ENCODE measurements around the gene GPR132. TPM values are rescaled to one million over a fixed set of nuclear protein-coding genes. Genes with fewer than 3 reads are reported as not detected.
A peak's percentile ranks its signal among the peaks of the same experiment; 100 is the strongest.
"Not testable (repeated sequence)": the region's sequence is repeated elsewhere in the genome, so short reads cannot be mapped to it uniquely, and the experiment has no call there.

Gene GPR132
- total RNA-seq, 2 experiments from 2014 or later: 27.7 to 35.4 TPM

DNA sequence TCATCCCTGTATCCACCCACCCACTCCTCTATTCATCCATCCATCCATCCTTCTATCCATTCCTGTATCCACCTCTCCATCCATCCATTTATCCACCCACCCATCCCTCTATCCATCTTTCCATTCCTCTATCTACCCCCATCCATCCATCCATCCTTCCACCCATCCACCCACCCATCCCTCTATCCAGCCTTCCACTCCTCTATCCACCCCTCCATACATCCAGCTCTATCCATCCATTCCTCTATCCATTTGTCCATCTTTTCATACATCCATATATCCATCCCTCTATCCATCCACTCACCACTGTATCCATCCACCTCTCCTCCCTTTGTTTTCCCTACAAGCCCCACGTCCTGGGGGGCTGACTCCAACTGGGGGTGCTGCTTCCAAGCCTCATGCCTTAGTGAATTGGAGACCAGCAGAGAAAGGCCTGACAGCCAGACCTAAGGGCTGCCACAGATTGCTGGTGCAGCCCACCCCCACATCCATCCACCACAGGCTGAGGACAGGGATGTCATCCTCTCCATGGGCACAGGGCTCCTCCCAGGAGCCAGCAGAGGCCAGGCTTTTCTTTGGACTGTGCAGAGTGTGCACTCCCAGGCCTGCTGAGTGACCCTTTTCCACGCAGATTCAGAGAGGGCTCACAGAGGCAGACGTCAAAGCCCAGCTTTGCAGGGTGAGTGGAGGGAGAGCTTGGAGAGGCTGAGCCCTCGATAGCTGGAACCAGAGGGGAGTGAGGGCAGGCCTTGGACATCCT, 18.9 kb upstream of the GPR132 start:
- ChIA-PET CTCF (interaction anchor here (1.3 kb wide), 1 partner anchor 12 kb away, joined by 4 read pairs; no protein-coding TSS in a partner anchor), POLR2A (no interaction called here)
- Mint-ChIP-seq H3K4me1 (peaks cover 8% of the 10 kb centered on the region), H3K27me3 (no peaks in the 10 kb centered on the region), H3K36me3 (ENCODE audit: low read depth) (no peaks in the 10 kb centered on the region), H3K4me3 (no peak overlapping the region), H3K27ac (no peak overlapping the region), H3K9me3 (ENCODE audit: low read depth) (no peaks in the 10 kb centered on the region)
- intact Hi-C loops (cut with DNase I, micrococcal nuclease): no loop called here
- DNase-seq (no peak), ATAC-seq (no peak)

DNA sequence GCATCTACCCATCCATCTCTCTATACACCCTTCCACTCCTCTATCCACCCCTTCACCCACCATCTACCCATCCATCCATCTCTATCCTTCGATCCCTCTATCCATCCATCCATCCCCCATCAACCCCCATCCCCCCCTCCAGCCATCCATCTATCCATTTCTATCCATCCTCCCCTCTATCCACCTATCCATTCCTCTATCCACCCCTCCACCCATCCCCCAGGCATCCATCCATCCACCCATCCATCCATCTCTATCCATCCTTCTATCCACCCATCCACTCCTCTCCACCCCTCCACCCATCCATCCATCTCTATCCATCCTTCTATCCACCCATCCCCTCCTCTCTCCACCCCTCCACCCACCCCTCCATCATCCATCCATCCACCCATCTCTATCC, 17.5 kb upstream of the GPR132 start:
- no peak overlapping the region for H3K4me3 Mint-ChIP-seq
- ATAC-seq (no peak), DNase-seq (no peak)
- CTCF ChIA-PET: interaction anchor here (1.4 kb wide), 1 partner anchor 9 kb away, joined by 3 read pairs; no protein-coding TSS in a partner anchor
- no peaks in the 10 kb centered on the region for H3K27me3 Mint-ChIP-seq
- intact Hi-C loops (cut with DNase I, micrococcal nuclease): no loop called here
- POLR2A ChIA-PET: no interaction called here
- H3K27ac Mint-ChIP-seq: no peak overlapping the region
- H3K4me1 Mint-ChIP-seq: peaks cover 6% of the 10 kb centered on the region
- H3K36me3 Mint-ChIP-seq (ENCODE audit: low read depth): no peaks in the 10 kb centered on the region
- no peaks in the 10 kb centered on the region for H3K9me3 Mint-ChIP-seq (ENCODE audit: low read depth)

DNA sequence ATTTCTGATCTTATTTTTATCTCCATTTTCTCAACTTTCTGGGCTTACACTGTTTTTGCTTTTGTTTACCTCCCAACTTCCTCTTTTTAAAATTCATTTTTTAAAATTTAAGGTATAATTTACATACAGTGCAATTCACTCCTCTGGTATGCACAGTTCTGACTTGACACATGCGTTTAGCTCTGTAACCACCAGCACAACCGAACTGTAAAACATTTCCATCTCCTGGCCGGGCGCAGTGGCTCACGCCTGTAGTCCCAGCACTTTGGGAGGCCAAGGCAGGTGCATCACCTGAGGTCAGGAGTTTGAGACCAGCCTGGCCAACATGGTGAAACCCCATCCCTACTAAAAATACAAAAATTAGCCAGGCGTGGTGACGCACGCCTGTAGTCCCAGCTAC, 16.2 kb upstream of the GPR132 start:
- intact Hi-C loops (cut with DNase I, micrococcal nuclease): not testable (repeated sequence)

GRCh38 chr14:105080161-105080560, 14.9 kb upstream of the GPR132 start:
- POLR2A ChIA-PET: no interaction called here
- no peak for ATAC-seq
- Mint-ChIP-seq H3K9me3 (ENCODE audit: low read depth) (no peaks in the 10 kb centered on the region), H3K4me1 (peaks cover 22% of the 10 kb centered on the region), H3K4me3 (no peak overlapping the region), H3K36me3 (ENCODE audit: low read depth) (no peaks in the 10 kb centered on the region), H3K27me3 (no peaks in the 10 kb centered on the region), H3K27ac (no peak overlapping the region)
- CTCF ChIA-PET: interaction anchor here (0.9 to 1.8 kb wide), 2 partner anchors 11 to 21 kb away, joined by 4 to 7 read pairs; no protein-coding TSS in a partner anchor
- DNase-seq: no peak
- intact Hi-C loops (cut with DNase I, micrococcal nuclease): no loop called here

More for the DNA sequence above, 16.2 kb upstream of the GPR132 start:
- H3K27ac Mint-ChIP-seq; POLR2A ChIA-PET; H3K9me3 Mint-ChIP-seq (ENCODE audit: low read depth); H3K27me3 Mint-ChIP-seq; DNase-seq; ATAC-seq; H3K4me3 Mint-ChIP-seq; H3K36me3 Mint-ChIP-seq (ENCODE audit: low read depth): not testable (repeated sequence)
- peaks cover 14% of the 10 kb centered on the region for H3K4me1 Mint-ChIP-seq
- CTCF ChIA-PET: interaction anchor here (1.4 to 1.8 kb wide), 2 partner anchors 8 to 9 kb away, joined by 3 to 7 read pairs; no protein-coding TSS in a partner anchor

DNA sequence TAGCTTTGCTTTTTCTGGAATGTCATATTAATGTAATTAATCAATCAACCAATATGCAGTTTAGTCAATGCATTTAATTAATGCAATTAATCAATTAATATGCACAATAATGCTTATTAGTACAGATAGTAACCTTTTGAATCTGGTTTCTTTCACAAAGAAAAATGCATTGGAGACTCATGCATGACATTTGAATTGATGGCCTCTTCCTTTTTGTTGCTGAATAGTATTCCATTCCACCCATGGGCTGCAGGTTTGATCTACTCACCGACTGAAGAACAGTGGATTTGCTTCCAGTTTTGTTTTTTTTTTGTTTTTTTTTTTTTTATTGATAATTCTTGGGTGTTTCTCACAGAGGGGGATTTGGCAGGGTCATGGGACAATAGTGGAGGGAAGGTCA, 13.1 kb upstream of the GPR132 start:
- no peaks in the 10 kb centered on the region for H3K9me3 Mint-ChIP-seq (ENCODE audit: low read depth)
- peaks cover 24% of the 10 kb centered on the region for H3K4me1 Mint-ChIP-seq
- DNase-seq: no peak
- no peaks in the 10 kb centered on the region for H3K36me3 Mint-ChIP-seq (ENCODE audit: low read depth)
- no peak overlapping the region for H3K4me3 Mint-ChIP-seq
- H3K27me3 Mint-ChIP-seq: no peaks in the 10 kb centered on the region
- no peak overlapping the region for H3K27ac Mint-ChIP-seq
- ChIA-PET CTCF (no interaction called here), POLR2A (no interaction called here)
- no peak for ATAC-seq
- intact Hi-C loops (cut with DNase I, micrococcal nuclease): no loop called here

GRCh38 chr14:105077649-105077995, 12.4 kb upstream of the GPR132 start:
- Mint-ChIP-seq H3K9me3 (ENCODE audit: low read depth) (no peaks in the 10 kb centered on the region), H3K27me3 (no peaks in the 10 kb centered on the region), H3K4me3 (no peak overlapping the region), H3K36me3 (ENCODE audit: low read depth) (no peaks in the 10 kb centered on the region), H3K27ac (no peak overlapping the region), H3K4me1 (peaks cover 24% of the 10 kb centered on the region)
- DNase-seq (no peak), ATAC-seq (no peak)
- POLR2A ChIA-PET: no interaction called here
- CTCF ChIA-PET: no interaction called here
- intact Hi-C loops (cut with DNase I, micrococcal nuclease): no loop called here

DNA sequence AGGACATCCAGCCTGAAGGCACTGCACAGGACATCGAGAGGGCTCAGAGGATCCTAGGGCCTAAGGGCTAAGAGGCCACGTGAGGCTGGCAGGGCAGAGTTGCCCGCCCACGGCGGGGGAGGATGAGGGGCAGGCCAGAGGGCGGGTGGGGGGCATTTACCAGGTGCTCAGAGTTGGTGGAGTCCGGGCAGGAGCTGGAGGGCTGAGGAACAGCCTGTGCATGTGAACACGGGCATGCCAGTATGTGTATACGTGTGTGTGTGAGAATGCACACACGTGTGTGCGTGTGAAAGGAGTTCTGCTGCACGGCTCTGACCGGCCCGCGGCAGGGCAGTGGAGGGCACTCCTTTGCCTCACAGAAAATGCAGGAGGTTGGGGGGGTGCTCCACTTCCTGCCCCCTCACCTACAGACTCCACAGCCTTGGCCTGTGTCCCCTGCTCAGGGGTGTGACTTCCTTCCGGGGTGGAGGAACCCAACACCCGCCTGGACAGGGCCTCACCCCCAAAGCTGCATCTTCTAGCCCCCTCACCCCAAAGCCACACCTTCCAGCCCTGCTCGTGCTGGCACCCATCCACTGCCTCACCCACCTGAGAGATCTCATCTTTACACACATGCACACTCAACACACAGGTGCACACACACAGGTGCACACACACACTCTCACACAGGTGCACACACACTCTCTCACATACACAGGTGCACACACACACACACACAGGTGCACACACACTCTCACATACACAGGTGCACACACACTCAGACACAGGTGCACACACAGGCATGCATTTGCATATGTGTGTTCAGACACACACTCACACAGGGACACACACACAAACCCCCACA, 11.8 kb upstream of the GPR132 start:
- Mint-ChIP-seq H3K4me3 (no peak overlapping the region), H3K9me3 (ENCODE audit: low read depth) (no peaks in the 10 kb centered on the region), H3K36me3 (ENCODE audit: low read depth) (no peaks in the 10 kb centered on the region), H3K4me1 (peaks cover 27% of the 10 kb centered on the region), H3K27ac (peak overlapping the region; percentile 37), H3K27me3 (no peaks in the 10 kb centered on the region)
- ChIA-PET POLR2A (no interaction called here), CTCF (interaction anchor here (1.9 kb wide), 1 partner anchor 10 kb away, joined by 8 read pairs; no protein-coding TSS in a partner anchor)
- ATAC-seq (no peak), DNase-seq (no peak)
- intact Hi-C loops (cut with DNase I, micrococcal nuclease): no loop called here

- H3K4me1 Mint-ChIP-seq: peaks cover 30% of the 10 kb centered on the region
- DNase-seq: no peak
- peak overlapping the region; percentile 37 for H3K27ac Mint-ChIP-seq
- no peak overlapping the region for H3K4me3 Mint-ChIP-seq
- ChIA-PET POLR2A (no interaction called here), CTCF (interaction anchor here (0.9 to 1.9 kb wide), 2 partner anchors 11 to 99 kb away, joined by 3 to 8 read pairs; no protein-coding TSS in a partner anchor)
- H3K27me3 Mint-ChIP-seq: no peaks in the 10 kb centered on the region
- intact Hi-C loops (cut with DNase I, micrococcal nuclease): no loop called here
- H3K36me3 Mint-ChIP-seq (ENCODE audit: low read depth): no peaks in the 10 kb centered on the region
- no peak for ATAC-seq
- H3K9me3 Mint-ChIP-seq (ENCODE audit: low read depth): no peaks in the 10 kb centered on the region
These were observed 11.1 kb upstream of the GPR132 start for GRCh38 chr14:105076296-105076804.

GRCh38 chr14:105075379-105076295, 10.4 kb upstream of the GPR132 start:
- Mint-ChIP-seq H3K9me3 (ENCODE audit: low read depth) (no peaks in the 10 kb centered on the region), H3K27me3 (no peaks in the 10 kb centered on the region), H3K27ac (no peak overlapping the region), H3K36me3 (ENCODE audit: low read depth) (no peaks in the 10 kb centered on the region), H3K4me1 (peaks cover 34% of the 10 kb centered on the region), H3K4me3 (no peak overlapping the region)
- ATAC-seq (peak; percentile 38), DNase-seq (peak; percentile 58)
- ChIA-PET POLR2A (interaction anchor here (0.5 to 1.3 kb wide), 2 partner anchors 10 to 457 kb away, joined by 3 to 5 read pairs; partner anchors contain the start of gene GPR132), CTCF (interaction anchor here (0.9 to 1.9 kb wide), 3 partner anchors 11 to 98 kb away, joined by 3 to 8 read pairs (median 3); no protein-coding TSS in a partner anchor)
- intact Hi-C loops (cut with DNase I, micrococcal nuclease): no loop called here

DNA sequence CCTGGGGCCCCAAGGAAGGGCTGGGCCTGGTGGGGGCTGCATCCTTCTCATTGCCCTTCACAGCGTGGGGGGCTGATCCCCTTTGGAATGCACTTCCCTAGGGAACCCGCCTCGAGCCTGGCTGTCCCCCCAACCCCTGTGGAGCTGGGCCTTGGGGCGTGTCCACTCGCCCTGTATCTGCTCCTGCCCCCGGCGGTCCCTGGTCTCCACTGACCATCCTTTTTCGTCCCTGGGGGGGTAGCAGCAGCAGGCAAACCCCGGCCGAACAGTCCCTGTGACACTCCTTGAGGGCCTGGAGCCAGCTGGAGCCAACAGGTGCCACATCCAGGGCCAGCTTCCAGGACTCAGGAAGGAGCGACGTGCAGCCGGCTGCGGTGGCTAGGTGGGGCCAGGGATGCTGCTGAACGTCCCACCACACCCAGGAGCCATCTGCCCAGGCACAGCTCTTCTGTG, 9.4 kb upstream of the GPR132 start:
- ChIA-PET CTCF (interaction anchor here (0.7 to 1.7 kb wide), 3 partner anchors 14 to 17 kb away, joined by 3 to 6 read pairs (median 4); no protein-coding TSS in a partner anchor), POLR2A (interaction anchor here (1.3 kb wide), 1 partner anchor 9 kb away, joined by 3 read pairs; the partner anchor contains the start of gene GPR132)
- ATAC-seq (no peak), DNase-seq (no peak)
- Mint-ChIP-seq H3K36me3 (ENCODE audit: low read depth) (no peaks in the 10 kb centered on the region), H3K4me3 (no peak overlapping the region), H3K27ac (no peak overlapping the region), H3K4me1 (peaks cover 44% of the 10 kb centered on the region), H3K9me3 (ENCODE audit: low read depth) (no peaks in the 10 kb centered on the region), H3K27me3 (no peaks in the 10 kb centered on the region)
- intact Hi-C loops (cut with DNase I, micrococcal nuclease): no loop called here
